SK-N-MC (cell line): ENCODE measurements around the gene LYSMD3.

Experiments
- DNase-seq: peaks from one replicate; pipeline ENCODE4 v3.0.0-alpha.2; 2011; ENCODE audit warnings: low read depth, low spot score
- H3K27ac ChIP-seq: fragments of 200-600 bp; sonication (generic); 2 replicates; pipeline ENCODE4 v1.5.1; 2016; ENCODE audit warnings: mixed run types
- H3K36me3 ChIP-seq: fragments of 200-600 bp; sonication (generic); 2 replicates; pipeline ENCODE4 v1.6.1; 2017; ENCODE audit warnings: antibody characterized with exemption, low read length, mixed read lengths; ENCODE audit not compliant: insufficient read depth
- H3K4me3 ChIP-seq: fragments of 200-600 bp; sonication (generic); 2 replicates; pipeline ENCODE4 v1.5.1; 2016
- H3K9ac ChIP-seq: fragments of 200-600 bp; sonication (generic); 2 replicates; pipeline ENCODE4 v1.8.0; 2017; ENCODE audit warnings: mixed run types, mixed read lengths; ENCODE audit not compliant: insufficient read length
- H3K9me3 ChIP-seq: fragments of 200-600 bp; sonication (generic); 2 replicates; pipeline ENCODE4 v1.6.1; 2017; ENCODE audit warnings: low read depth, mild to moderate bottlenecking, antibody characterized with exemption, low read length, moderate library complexity, mixed read lengths
- EZH2 ChIP-seq: fragments of 200-600 bp; sonication (generic); IDR thresholded peaks from one replicate; pipeline ENCODE4 v1.6.1; 2017; ENCODE audit warnings: antibody characterized with exemption
- FOXP2 ChIP-seq: optimal IDR thresholded peaks from 2 replicates; pipeline ENCODE3; 2011; ENCODE audit warnings: mild to moderate bottlenecking, moderate library complexity; ENCODE audit not compliant: insufficient read depth; ENCODE audit errors: extremely low read length, control extremely low read depth
- POLR2AphosphoS5 ChIP-seq: IDR thresholded peaks from 2 replicates; pipeline ENCODE4 v1.6.1; 2012; ENCODE audit warnings: mild to moderate bottlenecking, low read depth, low read length, borderline replicate concordance

Gene LYSMD3

DNA sequence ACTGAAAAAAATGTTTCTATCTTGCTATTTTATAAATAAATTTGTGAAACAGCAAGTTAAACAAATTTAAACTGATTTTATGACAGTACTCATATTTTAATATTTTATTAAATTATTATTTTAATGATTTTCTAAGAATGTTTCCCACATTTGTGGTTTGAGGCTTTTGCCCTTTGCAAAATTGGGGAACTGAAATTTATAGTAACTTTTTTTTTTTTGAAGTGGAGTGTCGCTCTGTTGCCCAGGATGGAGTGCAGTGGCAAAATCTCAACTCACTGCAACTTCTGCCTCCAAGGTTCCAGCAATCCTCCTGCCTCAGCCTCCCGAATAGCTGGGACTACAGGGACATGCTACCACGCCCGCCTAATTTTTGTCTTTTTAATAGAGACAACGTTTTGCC, 22.0 kb upstream of the LYSMD3 start:
- DNase-seq = no peak
- Histone ChIP-seq H3K4me3 (no peak overlapping the region), H3K27ac (no peak overlapping the region), H3K36me3 (no peaks in the 10 kb centered on the region), H3K9ac (no peak overlapping the region), H3K9me3 (no peaks in the 10 kb centered on the region)
- TF ChIP-seq FOXP2 (no peak), POLR2AphosphoS5 (no peak), EZH2 (no peak)

DNA sequence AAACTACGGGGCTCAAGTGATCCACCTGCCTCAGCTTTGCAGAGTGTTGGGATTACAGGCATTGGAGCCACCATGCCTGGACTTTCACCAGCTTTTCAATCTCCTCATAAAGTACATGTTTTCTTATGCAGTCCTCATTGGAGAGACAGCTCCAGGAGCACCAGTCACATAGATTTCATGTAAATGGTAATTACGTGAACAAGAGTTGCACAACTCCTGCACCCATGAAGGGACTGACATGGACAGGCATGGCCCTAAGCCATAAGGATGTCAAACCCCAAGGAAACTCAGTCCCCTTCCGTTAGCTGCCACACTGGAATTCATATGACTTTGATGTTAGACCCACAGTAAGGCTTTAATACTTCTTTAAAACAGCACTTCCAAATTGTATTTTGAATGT, 21.6 kb upstream of the LYSMD3 start:
- no peaks in the 10 kb centered on the region for H3K36me3 ChIP-seq
- no peak overlapping the region for H3K9ac ChIP-seq
- no peaks in the 10 kb centered on the region for H3K9me3 ChIP-seq
- no peak for DNase-seq
- no peak overlapping the region for H3K27ac ChIP-seq
- H3K4me3 ChIP-seq = no peak overlapping the region
- TF ChIP-seq POLR2AphosphoS5 (no peak), EZH2 (no peak), FOXP2 (no peak)

DNA sequence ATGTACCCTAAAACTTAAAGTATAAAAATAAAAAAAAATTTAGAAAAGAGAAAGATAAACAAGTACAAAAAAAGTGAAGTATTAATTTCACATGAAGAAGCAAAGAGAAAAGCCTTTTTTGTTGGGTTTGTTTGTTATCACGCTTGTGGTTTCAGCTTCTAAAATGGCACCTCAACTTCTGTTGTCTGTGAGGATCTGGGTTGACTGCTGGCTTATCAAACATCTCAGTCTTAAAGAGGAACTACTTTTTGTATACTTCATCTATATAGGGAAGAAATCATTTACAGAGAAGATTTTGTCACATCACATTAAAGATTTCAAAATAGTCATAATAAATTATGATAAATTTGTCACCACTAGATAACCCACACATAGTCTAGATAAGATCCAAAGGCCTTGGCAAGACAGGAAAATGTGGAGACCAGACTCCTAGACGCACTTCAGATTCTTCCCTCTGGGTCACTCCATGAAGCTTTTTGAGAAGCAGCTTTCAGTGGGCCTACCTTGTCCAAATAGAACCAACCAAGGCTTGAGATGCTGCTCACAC, 20.4 kb upstream of the LYSMD3 start:
- Histone ChIP-seq H3K27ac (no peak overlapping the region), H3K9me3 (no peaks in the 10 kb centered on the region), H3K4me3 (no peak overlapping the region), H3K36me3 (no peaks in the 10 kb centered on the region), H3K9ac (no peak overlapping the region)
- no peak for TF ChIP-seq FOXP2
- no peak for DNase-seq

DNA sequence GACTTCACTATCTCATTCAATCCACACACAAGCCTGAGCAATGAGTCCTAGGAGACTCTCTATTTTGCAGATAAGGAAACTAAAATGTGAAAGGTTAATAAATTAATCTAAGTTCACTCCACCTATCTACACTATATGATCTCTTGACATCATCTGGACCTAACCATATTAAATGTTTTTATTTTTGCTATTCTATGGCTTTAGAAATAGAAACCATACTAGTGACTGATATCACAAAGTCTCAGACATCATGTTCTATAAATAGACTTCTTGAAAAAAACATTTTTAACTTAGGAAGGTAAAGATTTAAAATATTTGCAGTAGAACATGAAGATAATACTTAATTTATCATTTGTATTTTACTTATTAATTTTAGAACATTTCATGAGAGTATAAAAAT, 19.8 kb upstream of the LYSMD3 start:
- H3K9me3 ChIP-seq = no peaks in the 10 kb centered on the region
- DNase-seq = no peak
- H3K36me3 ChIP-seq = no peaks in the 10 kb centered on the region
- no peak overlapping the region for H3K4me3 ChIP-seq
- TF ChIP-seq EZH2 = no peak
- TF ChIP-seq FOXP2 = no peak
- TF ChIP-seq POLR2AphosphoS5 = no peak
- H3K9ac ChIP-seq = no peak overlapping the region
- H3K27ac ChIP-seq = no peak overlapping the region

DNA sequence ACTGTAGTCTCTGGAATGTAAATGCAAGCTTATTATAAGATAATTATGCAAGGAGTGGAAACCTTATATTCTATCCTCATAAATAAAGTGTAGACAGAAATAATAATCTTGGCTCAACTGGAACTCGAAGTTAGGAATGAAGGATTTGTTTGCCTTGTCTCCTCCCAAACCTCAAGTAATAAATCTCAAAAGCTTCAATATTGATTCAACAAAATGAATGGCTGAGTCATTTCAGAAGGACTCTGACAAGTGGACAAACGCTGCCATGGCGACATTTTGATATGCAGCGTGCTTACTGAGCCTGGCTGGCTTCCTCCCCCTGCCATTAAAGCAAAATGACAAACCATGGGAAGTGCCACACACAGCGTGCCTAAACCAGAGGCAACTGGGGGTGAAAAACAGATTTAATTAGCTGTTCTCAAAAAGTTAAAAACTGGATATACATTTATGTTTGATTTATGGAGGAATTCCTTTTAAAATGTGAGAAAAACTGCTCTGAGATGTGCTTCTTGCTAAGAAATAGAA, 18.7 kb upstream of the LYSMD3 start:
- DNase-seq = peak; percentile 39
- peak overlapping the region; percentile 100 for H3K27ac ChIP-seq
- H3K9me3 ChIP-seq = no peaks in the 10 kb centered on the region
- TF ChIP-seq EZH2 (no peak), FOXP2 (no peak), POLR2AphosphoS5 (no peak)
- peak overlapping the region; percentile 65 for H3K9ac ChIP-seq
- H3K36me3 ChIP-seq = no peaks in the 10 kb centered on the region
- peak overlapping the region; percentile 74 for H3K4me3 ChIP-seq

DNA sequence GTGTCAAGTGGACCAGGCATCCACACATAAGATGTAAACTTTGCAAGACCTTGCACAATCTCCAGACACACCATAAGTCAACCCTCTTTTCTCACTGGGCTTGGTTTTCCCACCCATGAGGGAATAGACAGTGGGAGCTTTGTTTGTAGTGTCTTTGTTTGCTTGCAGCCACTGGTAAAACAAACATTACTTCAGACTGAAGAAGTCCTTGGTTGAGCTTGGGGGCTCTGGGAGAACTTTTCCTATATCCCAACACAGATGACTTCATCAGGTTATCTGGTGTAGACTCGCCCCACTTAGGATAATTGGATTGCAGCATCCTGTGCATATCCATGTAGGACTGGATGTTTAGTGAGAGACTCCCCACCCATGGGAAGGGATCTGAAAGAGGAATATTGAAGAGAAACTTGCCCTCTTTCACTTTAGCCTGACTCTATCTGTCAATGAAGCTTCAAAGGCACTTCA, 17.7 kb upstream of the LYSMD3 start:
- Histone ChIP-seq H3K9me3 (no peaks in the 10 kb centered on the region), H3K9ac (peak overlapping the region; percentile 79), H3K27ac (peak overlapping the region; percentile 100), H3K36me3 (no peaks in the 10 kb centered on the region), H3K4me3 (peak overlapping the region; percentile 74)
- TF ChIP-seq POLR2AphosphoS5 = no peak
- no peak for TF ChIP-seq EZH2
- TF ChIP-seq FOXP2 = no peak
- peak; percentile 14 for DNase-seq

DNA sequence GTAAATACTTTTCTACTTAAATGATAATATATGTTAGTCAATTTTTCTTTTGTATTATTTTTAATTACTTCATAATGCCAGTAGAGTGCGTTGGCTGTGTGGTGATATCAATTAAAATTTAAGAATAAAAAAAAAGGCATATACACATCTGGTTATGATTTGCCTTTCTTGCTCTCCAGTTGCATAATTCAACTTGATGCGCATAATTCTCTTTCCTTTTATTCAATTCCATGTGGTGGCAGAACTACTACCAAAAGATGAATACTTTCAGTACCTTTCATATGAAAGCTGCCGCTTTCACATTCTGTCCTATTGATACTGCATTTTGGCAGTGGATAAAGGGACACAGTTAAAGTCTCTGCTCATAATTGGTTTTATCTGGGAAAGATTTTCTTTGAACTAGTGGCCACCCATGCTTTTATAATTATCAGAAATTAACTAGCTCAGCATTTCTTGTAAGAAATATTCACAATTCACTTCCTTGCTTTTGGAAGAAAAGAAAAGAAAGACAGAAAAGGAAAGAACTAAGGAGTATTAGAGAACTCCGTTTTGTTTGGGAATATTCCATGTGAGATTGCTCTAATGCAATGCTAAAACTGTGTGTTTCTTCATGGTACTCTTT, 16.9 kb upstream of the LYSMD3 start:
- Histone ChIP-seq H3K4me3 (peak overlapping the region; percentile 74), H3K9ac (peak overlapping the region; percentile 79), H3K27ac (peak overlapping the region; percentile 100), H3K9me3 (no peaks in the 10 kb centered on the region), H3K36me3 (no peaks in the 10 kb centered on the region)
- peak; percentile 30; the same call in 1 of the 2 replicates for TF ChIP-seq POLR2AphosphoS5
- TF ChIP-seq FOXP2 = no peak
- DNase-seq = peak; percentile 84

DNA sequence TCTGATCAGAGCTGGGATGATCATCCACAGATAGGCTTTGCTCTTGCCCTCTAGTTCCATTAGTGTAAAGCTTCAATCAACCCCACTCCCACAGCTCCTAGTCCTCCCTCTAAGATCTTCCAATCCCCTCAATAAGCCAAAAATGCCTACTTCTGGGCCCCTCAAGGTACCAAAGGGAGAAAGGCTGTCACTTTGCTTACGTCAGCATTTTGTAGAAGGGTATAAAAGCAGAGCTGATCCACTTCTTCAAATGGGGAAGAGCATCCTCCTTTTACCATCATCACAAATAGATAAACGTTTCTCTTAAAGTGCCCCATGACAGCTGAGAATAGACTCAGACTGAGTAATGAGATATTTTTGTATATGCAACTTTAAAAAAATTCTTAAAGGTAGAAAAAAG, 16.1 kb upstream of the LYSMD3 start:
- no peak overlapping the region for H3K4me3 ChIP-seq
- peak overlapping the region; percentile 100 for H3K27ac ChIP-seq
- H3K9me3 ChIP-seq = no peaks in the 10 kb centered on the region
- no peak for DNase-seq
- peak overlapping the region; percentile 22 for H3K9ac ChIP-seq
- no peak for TF ChIP-seq FOXP2
- no peak for TF ChIP-seq POLR2AphosphoS5
- TF ChIP-seq EZH2 = no peak
- no peaks in the 10 kb centered on the region for H3K36me3 ChIP-seq

DNA sequence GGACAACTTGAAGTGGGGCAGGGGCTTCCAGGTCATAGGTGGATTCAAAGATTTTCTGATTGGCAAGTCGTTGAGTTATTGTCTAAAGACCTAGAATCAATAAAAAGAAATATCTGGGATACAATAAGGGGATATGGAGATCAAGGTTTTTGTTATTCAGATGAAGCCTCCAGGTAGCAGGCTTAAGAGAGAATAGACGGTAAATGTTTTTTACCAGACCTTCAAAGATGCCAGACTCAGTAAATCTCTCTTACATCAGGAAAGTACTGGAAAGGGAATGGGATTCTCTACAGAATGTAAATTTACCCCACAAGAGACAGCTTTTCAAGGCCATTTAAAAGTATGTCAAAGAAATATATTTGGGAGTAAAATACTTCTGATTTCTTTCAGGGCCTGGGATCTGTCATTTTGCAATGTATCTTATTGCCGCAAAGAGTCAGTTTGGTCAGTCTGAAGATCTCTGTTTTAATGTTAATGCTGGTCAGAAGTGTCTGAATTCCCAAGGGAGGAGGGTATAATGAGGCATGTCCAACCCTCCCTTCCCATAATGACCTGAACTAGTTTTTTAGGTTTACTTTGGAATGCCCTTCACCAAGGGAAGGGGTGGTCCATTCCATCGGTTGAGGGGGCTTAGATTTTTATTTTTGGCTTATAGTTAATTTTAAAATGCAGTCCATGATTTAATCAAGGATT, 13.6 kb upstream of the LYSMD3 start:
- H3K36me3 ChIP-seq = no peaks in the 10 kb centered on the region
- no peak overlapping the region for H3K9ac ChIP-seq
- no peak for DNase-seq
- no peak overlapping the region for H3K27ac ChIP-seq
- TF ChIP-seq POLR2AphosphoS5 = no peak
- TF ChIP-seq FOXP2 = no peak
- TF ChIP-seq EZH2 = no peak
- H3K4me3 ChIP-seq = no peak overlapping the region
- no peaks in the 10 kb centered on the region for H3K9me3 ChIP-seq
